Right lobe of liver (tissue), 4 donors: ENCODE measurements around the gene RIMBP2.

Source experiments
- POLR2A ChIP-seq: fragments of 450-650 bp; IDR thresholded peaks from one replicate; pipeline ENCODE4 v1.6.1; 2017; ENCODE audit warnings: antibody characterized with exemption, mild to moderate bottlenecking
- TF ChIP-seq, protein P1 (sequence below), 4 donors: fragments of 200-600 bp in 3 of 4; fragments of 450-650 bp in 1 of 4; IDR thresholded peaks; one replicate each; pipeline versions ENCODE4 v1.5.1 to v1.8.0; 2016 to 2022; ENCODE audit warnings: antibody characterized with exemption in 4 of 4, mild to moderate bottlenecking in 2 of 4
- donor health status: DM: no; HTN: no; CAD: no.
- donor health status: DM: no; HTN: no; CAD: no.
- donor health status: DM: no; HTN: yes; CAD: no.

DNA sequence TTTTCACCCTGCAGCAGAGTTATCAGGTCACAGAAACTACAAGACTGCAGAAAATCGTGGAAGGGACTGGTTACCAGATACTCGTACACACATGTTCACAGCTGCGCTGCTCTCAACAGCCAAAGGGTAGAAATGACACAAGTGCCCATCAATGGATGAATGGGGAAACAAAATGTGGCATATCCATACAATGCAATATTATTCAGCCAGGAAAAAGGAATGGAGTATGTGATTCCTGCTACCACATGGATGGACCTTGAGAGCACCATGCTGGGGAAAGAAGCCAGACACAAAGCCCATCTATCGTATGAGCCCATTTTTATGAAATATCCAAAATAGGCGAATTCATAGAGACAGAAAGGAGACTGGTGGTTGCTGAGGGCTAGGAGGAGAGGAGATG, 1.7 kb upstream of the RIMBP2 start:
- TF ChIP-seq, protein P1, sequence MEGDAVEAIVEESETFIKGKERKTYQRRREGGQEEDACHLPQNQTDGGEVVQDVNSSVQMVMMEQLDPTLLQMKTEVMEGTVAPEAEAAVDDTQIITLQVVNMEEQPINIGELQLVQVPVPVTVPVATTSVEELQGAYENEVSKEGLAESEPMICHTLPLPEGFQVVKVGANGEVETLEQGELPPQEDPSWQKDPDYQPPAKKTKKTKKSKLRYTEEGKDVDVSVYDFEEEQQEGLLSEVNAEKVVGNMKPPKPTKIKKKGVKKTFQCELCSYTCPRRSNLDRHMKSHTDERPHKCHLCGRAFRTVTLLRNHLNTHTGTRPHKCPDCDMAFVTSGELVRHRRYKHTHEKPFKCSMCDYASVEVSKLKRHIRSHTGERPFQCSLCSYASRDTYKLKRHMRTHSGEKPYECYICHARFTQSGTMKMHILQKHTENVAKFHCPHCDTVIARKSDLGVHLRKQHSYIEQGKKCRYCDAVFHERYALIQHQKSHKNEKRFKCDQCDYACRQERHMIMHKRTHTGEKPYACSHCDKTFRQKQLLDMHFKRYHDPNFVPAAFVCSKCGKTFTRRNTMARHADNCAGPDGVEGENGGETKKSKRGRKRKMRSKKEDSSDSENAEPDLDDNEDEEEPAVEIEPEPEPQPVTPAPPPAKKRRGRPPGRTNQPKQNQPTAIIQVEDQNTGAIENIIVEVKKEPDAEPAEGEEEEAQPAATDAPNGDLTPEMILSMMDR (IDR thresholded peaks at IDR 0.05), result no peak
- TF ChIP-seq POLR2A, result no peak
